Testis (tissue), 2 donors: ENCODE measurements around the gene PRDX2.

ENCODE experiments used
- CTCF ChIP-seq, 3 experiments: fragments of 450-650 bp in 2 of 3; fragments of 200-600 bp in 1 of 3; sonication (generic) in 1 of 3; IDR thresholded peaks; one replicate each; pipeline ENCODE4 v1.5.1; 2016 to 2019; ENCODE audit warnings: antibody characterized with exemption in 3 of 3, mild to moderate bottlenecking in 2 of 3, moderate library complexity in 1 of 3
- POLR2A ChIP-seq: fragments of 450-650 bp; IDR thresholded peaks from one replicate; pipeline ENCODE4 v1.6.1; 2017; ENCODE audit warnings: antibody characterized with exemption, mild to moderate bottlenecking, moderate library complexity

- TF ChIP-seq POLR2A (no peak), CTCF (IDR thresholded peaks at IDR 0.05) (no peak)
Measured at GRCh38 chr19:12756150-12756883, 45.3 kb downstream of the PRDX2 start.
